Measurements from ENCODE around the gene ECT2L. TPM values are rescaled to one million over a fixed set of nuclear protein-coding genes. Genes with fewer than 3 reads are reported as not detected.

Gene ECT2L
- under 1 TPM in 2 of 4 donors, not detected in 2; 0.44 to 0.51 TPM for total RNA-seq

GRCh38 chr6:138795809-138796603 is at the start of gene ECT2L:
Gene ECT2L (plus strand): TSS chr6:138796087. CDS start chr6:138813275, 17,188 bp downstream.
- TF ChIP-seq CTCF (IDR thresholded peaks at IDR 0.05; ENCODE audit: low read depth) = no peak

GRCh38 chr6:138752017-138752416 is 43.9 kb upstream of the ECT2L start:
- no peak for TF ChIP-seq CTCF (IDR thresholded peaks at IDR 0.05; ENCODE audit: low read depth)

- no peak for TF ChIP-seq CTCF (IDR thresholded peaks at IDR 0.05; ENCODE audit: low read depth)
Observed at GRCh38 chr6:138757136-138757535, 38.8 kb upstream of the ECT2L start.

- TF ChIP-seq CTCF (IDR thresholded peaks at IDR 0.05; ENCODE audit: low read depth) = no peak
Observed at GRCh38 chr6:138765896-138766655, 29.8 kb upstream of the ECT2L start.

DNA sequence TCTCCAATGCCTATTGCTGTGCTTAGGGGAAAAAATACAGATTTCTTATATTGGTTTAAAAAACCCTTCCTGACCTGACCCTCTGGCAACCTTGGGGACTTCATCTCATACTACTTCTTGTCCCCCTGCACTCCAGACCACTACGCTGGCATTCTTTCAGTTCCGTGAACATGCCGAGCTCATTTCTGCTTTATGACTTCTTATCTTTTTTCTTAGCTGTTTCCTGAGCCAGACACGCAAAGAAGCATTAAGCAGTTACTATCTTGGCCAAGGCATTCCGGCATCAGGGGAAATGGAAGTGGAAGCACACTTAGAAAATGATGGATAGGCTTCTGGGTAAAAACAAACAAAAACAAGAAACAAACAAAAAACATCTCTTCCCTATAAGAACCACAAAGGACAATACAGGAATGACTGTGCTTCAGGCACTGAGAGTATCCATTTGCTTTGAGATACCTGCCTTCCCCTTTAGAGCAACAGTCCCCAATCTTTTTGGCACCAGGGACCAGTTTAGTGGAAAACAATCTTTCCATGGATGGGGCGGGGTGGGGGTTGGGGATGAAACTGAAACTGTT is 26.7 kb upstream of the ECT2L start:
- TF ChIP-seq CTCF (IDR thresholded peaks at IDR 0.05; ENCODE audit: low read depth) = no peak

DNA sequence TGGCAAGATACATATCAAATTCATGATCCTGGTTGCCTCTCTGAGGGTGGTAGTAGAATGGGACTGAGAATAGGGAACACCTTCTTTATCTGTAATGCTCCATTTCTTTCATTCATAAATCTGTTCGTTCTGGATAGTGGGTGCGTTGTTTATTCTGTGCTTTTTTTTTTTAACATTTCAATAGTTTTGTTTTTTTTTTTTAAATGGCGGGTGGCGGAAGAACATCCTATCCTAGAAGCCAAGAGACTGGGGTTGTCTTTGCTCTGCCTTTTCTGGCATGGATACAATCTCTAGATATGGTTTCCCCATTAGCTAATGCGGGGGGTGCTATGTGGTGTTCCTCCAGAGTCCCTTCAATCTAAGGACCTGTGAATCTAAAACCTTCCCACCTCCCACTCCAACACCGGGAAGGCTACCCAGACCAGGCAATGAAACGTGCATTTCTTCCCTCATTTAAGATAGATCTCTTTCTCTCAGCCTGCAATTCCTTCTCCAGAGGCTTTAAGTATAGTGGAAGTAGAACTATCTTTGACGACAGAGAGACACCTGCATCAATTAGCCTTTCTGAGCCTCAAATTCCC is 23.2 kb upstream of the ECT2L start:
- no peak for TF ChIP-seq CTCF (IDR thresholded peaks at IDR 0.05; ENCODE audit: low read depth)
